T-helper 1 cell (primary cell): ENCODE data around the gene PCYT2.

ENCODE experiments used
- DNase-seq, 5 donors: peaks; one replicate each; pipeline ENCODE4 v3.0.0-alpha.2; 2012 to 2020

The PCYT2 gene

DNA sequence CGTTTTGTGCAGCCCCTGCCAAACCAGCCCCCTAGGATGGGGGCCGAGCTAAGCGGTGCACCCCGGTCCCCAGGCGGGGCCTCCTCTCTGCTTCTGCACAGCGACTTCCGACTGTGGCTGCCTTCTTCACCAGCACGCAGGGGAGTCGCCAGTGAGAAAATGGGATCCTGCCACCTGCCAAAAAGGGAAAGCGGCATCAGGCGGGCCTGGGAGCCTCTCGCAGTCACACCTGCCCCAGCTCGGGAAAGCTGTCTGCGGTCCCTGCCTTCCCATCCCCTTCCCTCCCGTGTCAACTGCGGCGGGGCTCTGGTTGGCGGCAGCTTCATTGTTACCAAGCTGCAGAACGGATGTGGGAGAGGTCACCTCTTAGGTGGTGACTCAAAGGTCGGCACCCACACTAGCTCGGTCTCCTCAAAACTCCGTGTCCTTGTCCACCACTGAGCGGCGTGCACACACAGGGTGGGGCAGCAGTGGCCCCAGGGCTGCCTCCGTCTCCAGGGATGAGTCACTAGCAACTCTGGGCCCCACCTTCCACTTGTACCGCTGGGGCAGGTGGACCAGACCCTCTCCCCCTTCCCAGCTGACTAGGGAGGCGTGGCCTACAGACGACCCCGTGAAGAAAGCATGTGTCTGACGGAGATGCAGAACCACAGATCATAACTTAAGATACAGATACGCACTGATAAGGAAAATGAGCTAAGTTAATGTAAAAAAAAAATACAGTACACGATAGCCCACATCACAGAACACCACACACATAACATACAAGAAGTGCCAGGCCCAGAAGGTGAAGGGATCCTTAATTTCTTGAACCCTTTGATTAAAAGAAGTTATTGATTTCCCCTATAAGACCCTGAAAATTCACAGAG, 1.5 kb upstream of the PCYT2 start:
- no peak for DNase-seq

DNA sequence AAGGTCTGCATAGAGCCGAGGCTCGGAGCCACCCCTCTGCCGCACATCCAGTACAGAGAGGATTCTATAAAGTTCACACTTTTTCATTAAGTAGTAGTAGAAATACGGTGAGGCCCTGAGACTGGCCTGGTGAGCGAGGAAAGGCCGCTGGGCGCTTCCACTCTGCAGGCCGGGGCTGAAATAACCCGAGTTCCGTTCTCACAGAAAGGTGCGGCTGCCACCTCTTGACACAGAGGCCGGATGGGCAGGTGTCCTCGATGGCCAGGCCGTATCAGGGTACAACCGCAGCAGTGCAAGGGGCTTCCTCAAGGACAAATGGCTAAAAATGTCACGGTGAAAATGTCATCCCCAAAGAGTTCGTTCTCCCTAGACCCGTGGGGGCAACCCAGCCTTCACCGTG, 770 bp upstream of the PCYT2 start:
- no peak for DNase-seq

DNA sequence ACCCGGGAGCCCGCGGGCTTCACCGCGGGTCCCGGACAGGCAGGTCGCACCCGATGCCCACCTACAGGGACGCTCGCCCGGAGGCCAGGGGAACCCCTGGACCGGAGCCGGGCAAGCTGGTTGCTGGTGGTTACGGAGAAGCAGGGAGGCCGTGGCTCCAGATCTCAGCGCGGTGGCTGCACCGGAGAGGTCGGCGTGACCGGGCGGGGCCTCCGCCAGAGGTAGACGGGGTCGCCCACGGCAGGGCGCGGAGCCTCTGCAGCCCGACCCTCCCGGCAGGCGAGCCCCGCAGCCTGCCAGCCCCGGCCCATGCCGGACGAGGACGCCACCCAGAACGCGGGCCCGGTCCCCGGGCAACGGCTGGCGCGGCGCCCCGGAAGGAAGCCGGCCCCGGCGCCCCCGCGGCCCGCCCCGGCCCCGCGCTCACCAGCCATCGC, 341 bp downstream of the PCYT2 start:
- DNase-seq: no peak

DNA sequence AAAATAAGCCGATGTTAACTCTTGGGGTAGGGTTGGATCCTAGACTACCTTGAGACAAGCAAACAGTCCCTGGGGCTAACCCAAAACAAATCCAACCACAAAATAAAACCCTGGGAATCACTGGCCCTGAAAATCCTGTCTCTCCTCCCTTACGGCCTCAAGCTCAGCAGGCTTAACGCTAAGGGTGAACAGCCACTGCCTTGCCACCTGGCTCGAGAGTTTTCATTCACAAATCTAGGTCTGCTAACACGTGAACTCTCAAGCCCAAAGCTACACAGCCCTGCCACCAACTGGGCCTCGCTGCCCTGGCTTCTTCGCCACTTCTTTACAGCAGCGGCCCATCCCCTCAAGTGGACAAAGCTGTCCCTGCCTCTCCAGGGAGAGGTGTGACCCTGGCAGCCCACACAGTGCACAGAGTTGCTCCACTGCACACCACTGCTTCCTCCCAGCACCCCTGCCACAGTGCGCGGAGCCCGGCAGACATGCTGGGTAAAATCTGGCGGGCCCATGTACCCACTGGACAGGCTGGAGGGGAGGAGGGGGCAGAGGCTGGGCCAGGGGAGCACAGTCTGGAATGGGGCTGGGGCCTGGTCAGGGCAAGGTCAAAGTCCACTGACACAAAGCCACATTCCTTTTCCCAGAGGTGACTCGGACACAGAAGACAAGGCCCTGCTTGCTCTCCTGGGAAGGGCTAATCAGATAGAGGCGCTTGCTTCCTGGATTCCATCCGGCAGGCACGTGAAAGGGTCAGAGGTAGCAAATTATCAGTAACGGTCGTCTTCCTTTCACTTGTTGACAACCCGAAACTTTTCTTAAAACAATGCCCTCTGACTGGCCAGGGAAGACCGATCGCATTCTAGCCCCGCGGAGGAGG, 996 bp downstream of the PCYT2 start:
- DNase-seq: no peak

DNA sequence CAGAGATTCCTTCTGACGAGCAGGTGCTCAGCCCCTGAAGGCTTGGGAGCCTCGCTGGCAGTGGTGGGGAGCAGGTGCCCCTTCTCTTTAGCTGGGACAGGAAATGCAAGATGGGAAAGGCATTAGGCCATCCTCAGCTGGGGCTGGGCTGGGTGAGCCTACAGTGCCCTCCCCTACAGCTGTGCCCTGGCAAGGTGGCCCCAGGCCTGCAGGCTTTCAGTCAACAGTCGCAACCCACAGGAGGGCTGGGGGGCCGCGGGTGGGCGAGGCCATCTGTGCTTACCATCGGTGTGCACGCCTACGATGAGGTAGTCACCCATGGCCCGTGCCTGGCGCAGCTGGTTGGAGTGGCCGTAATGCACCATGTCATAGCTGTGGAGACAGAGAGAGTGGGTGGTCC, 2.0 kb downstream of the PCYT2 start:
- DNase-seq: no peak

DNA sequence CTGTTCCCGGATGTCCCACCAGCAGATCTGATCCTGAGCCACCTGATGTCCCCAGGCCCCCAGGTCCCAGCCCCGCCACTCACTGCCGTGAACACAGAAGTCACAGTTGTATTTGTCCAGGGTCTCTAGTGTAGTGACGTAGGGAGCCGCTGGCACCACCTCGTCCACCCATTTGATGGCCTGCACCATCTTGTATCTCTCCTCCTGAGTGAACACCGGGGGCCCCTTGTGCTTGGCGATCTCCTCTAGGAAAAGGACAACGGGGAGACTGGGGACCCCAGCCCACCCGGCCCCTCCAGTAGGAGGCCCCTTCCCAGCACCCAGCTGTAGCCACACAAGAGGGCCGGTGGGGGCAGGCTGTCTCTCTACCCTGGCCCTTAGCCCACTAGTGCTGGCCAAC, 2.4 kb downstream of the PCYT2 start:
- no peak for DNase-seq

DNA sequence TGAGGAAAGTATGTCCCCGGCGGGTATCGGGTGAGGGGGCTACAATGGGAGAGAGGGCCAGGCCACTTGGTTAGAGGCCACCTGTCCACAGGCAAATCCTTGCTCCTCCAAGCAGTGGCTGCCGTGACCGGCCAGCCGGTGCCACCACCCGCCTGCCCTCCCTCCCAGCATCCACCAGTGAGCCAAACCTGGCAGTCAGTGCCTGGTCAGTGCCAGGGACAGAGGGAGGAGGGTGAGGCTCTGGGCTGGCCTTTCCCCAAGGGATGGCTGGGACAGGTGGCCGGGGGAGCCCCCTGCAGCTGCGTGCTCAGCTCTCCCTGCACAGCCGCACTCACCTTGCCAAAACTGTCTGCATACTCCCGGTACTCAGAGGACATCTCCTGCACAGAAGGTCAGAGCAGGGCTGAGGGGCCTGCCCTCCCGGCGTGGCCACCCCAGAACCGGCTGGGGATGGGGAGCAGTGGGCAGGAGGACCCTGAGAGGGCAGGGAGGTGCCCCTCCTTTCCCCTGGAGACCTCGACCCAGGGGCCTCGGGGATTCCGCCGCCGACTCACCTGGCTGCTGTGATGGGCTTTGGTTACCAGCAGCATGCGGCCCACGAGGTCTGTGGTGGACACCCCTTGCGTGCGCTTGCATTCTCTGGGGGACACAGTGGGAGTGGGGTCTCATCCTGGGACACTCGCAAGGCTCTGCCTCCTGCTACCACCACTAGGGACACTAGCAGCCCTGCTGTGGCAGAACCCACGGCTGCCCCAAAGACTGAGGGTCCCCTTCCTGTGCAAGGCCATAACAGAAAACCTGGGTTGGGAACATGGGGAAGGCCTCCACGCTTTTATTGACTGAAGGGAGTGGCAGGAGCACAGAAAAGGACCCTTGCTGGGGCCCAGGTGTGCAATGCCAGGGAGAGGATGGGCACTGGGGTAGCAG, 3.7 kb downstream of the PCYT2 start:
- peak in 1 of 5 donors; percentile 9 for DNase-seq

DNA sequence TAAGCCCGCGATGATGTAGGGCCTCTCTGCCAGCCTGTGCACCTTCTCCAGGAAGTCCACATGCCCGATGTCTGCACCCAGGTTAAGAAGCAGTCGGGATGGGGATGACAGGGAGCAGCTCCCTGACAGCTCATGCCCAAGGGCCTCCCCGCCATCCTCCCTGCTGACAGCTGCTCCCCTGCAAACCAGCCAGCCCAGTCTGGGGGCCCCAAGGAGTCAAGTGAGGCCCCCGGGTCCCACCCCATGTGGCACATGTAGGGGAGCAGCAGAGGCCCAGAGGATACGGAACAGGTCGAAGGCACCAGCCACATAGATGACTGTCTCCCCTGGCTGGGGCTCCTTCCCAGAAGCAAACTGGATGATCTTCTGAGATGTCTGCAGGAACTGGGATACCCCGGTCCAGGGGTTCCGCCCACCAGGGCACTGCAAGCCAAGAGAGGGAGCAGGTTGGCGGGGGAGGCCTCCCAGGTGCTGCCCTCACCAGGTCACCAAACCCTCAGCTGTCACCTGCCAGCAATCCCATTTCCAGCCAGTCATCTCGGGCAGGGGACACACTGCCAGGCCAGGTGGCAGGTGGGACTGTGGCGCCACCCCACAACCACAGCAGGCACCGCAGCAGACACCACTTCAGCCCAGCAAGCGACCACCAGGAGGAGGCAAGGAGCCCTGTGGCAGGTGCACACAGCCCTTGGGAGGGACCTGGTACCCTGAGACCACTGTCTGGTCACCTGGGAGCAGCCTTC, 4.6 kb downstream of the PCYT2 start:
- DNase-seq: peak in 1 of 5 donors; percentile 9

DNA sequence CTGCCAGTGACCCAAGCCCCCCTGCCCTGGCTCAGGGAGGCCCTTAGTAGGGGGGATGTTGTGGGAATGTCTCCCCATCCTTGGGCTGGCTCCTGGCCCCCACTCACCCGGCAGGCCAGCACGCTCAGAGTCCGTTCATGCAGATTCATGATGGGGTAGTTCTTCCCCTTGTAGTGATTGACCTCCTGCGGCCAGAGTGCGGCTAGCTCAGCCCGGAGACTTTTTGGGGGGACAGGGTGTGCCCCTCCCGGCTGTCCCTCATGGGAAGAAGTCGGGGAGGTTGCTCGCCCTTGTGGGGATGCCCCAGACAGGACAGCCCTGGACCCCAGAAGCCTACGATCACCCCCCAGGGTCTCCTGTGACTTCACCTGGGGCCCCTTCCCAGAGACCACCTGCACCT, 5.2 kb downstream of the PCYT2 start:
- no peak for DNase-seq

DNA sequence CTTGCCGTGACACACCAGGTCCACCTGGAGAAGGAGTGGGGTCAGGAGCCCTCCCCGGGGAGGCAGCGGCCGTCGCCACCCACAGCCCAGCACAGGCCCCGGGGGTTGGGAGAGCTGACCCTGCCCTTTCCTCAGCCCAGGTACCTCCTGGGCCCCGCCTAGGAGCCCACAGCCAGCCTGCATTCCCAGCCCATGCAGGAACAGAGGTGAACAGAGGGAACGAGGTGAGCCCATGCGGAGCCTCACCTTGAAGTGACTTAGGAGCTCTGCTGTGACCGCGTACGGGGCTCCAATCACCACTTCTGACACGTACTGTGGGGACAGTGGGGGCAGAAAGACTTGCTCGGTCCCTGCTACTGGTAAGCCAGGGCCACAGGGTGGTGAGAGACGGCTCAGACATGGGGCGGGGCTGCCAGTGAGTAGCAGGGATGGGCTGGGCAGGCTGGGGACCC, 5.7 kb downstream of the PCYT2 start:
- DNase-seq: no peak

DNA sequence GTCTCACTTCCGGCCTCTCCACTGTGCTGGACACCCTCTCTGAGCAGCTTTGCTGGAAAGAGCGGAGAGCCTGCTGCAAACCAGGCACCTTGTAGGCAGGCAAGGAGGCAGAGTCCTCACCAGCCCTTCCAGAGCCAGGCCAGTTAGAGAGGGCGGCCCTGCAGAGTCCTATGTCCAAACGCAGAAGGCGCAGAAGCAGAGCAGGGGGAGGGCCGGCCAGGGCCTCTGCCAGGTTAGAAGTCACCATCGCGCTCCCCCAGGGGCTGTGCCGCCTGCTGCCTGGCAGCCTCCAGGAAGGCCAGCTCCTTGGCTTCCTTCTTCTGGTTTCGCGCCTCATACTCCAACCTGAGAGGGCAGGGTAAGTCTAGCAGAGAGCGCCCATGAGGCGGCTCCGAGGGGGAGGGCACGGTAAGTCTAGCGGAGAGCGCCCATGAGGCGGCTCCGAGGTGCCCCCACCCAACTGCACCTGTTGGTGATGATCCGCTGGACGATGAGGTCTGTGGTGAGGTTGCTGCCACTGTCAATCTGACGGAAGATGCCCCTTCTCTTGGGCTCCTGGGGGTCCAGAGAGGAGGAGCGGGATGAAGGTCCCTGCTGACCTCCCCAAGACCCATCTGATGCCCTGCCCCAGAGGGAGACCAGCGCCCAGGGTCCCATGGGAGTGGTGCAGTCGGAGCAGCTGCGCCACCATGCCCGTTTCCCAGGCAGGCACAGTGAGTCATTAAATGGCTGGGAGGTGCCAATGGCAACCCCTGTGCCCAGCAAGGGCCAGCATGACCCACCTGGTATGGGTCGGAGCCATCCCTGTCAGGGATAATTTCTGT, 6.4 kb downstream of the PCYT2 start:
- peak in 1 of 5 donors; percentile 11 for DNase-seq

DNA sequence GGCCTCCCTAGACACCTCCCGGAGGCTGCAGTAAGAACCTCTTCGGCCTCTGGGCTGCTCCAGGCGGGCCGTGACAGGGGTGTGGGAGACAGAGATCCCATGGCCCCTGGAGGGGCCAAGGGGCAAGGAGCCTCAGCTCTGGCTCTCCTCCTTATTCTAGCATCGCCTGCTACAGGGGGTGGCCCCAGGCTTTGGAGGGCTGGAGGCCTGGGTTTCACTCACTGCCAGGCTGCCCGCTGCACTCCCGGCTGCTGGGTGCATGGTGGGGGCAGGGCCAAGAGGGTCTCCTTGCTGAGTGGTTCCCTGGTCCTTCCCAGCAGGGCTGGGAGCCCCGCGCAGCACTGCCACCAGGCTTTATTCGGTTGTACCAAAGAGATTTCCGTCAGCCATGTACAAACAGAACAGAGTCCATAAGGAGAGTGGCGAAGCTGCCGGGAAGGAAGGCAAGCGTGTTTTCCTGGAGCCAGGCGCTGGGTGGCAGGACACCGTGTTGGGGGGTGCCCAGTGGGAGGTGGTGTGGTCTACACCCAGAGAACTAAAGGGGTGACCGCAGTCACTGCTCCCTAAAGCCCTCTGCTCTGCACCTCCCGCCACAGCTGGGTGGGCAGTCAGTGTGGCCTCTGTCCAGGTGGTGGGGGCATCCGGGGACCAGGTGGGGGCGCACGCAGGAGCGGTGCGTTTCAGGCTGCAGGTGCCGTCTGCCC, 7.2 kb downstream of the PCYT2 start:
- DNase-seq: no peak

DNA sequence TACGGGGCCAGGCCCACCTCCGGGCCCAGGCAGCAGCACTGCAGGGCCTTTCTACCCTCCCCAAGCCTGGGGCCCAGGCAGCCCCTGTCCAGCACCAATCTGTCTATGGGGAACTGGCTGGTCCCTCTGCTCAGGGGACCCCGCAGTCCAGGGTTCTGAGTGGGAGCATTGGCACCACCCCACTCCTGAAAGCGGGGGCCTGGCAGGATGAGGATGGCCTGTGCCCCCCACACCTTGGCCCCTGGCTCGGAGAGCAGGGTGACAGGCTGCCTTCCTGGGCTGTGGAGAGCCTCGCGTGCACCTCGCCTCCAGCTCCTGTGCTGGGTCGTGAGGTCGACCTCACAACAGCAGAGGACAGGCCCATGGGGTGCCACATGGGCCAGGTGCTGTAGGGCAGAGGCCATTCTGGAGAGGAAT, 7.8 kb downstream of the PCYT2 start:
- peak in 1 of 5 donors; percentile 11 for DNase-seq

DNA sequence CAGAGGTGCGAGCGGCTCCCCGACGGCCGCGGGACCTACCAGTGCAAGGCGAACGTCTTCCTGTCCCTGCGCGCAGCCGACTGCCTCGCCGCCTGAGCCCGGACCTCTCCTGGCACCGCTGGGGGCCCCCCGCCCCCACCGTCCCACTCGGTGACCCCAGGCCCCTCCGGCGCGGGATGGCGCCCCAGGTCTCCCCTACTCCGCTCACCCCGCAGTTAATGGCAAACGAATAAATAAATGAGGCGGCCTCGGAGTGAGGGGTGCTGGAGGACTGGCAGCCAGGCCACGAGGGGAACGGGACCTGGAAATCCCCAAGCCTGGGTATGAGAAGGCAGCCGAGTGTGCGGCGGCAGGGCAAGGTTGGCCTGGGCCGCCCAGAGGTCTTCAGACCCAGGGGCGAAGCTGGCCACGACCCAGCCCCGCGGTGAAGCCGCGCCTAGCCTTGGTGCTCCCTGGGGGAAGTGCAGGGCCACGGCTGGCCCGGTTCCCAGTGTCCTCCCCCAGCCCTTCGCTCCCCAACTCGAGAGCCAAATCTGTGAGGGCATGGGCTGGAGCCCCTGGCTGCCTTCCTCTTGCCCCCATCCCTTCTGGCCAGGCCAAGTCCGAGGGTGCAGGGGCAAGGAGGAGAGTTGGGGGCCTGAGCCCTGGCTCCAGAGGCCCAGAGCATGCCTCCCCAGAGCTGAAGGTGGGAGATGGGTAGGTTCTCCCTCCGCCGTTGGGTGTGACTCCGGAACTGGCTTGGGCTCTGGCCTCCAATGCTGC, 8.4 kb downstream of the PCYT2 start:
- DNase-seq: no peak

DNA sequence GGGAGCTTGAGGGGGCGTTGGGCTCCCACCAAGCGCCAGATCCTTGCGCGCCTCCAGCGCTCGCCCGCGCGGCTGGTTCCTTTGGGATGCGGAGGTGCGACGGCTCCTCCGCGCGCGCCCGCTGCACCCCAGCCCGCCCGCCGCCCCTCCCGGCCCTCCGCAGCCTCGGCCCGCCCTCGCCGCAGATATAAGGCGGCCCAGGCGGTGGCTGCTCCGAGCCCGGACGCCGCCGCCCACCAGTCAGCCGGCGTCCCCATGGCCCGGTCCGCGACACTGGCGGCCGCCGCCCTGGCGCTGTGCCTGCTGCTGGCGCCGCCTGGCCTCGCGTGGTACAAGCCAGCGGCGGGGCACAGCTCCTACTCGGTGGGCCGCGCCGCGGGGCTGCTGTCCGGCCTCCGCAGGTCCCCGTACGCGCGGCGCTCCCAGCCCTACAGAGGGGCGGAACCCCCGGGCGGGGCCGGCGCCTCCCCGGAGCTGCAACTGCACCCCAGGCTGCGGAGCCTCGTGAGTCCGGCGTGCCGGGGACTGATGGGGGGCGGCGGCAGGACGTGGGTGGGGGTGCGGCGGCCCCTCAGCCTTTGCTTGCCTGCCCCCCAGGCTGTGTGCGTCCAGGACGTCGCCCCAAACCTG, 9.1 kb downstream of the PCYT2 start, which contains the start of gene NPB:
NPB (plus strand) TSS at position 216 of the 630 bp plus-strand sequence; CDS start at position 256, 40 bp downstream.
- DNase-seq: peak in 1 of 5 donors; percentile 17

DNA sequence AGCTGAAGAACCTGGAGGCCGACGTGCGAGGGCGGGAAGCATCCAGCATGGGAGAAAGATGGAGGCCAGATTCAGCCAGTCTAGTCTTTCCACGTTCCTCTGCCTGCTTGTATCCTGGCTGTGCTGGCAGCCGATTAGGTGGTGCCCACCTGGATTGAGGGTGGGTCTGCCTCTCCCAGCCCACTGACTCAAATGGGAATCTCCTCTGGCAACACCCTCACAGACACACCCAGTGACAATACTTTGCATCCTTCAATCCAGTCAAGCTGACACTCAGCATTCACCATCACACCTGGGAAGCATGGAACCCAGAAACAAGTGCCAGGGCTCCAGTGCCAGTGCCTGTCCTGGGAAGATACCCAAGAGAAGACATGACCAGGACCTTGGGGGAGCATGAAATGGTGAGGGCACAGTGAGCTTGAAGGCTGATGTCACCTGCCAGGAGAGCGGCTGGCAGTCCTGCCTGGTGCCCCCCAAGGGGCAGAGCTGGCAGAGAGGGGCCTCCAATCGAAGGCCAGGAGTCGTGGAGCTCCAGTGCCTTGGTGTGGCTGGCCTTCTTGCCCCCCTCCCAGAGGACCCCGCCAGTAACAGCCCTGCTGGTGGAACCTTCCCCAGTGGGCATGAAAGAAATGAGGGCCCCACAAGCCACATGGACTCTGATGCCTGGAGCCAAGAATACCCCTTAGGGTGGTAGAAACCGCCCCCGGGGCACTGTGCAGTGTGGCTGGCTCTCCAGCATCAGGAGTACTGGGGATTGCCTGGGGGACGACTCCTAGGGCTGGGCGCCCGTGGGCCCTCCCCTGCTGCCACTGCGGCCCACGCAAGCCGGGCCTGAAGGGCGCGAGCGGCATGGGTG, 9.8 kb downstream of the PCYT2 start:
- DNase-seq: peak in 1 of 5 donors; percentile 9

DNA sequence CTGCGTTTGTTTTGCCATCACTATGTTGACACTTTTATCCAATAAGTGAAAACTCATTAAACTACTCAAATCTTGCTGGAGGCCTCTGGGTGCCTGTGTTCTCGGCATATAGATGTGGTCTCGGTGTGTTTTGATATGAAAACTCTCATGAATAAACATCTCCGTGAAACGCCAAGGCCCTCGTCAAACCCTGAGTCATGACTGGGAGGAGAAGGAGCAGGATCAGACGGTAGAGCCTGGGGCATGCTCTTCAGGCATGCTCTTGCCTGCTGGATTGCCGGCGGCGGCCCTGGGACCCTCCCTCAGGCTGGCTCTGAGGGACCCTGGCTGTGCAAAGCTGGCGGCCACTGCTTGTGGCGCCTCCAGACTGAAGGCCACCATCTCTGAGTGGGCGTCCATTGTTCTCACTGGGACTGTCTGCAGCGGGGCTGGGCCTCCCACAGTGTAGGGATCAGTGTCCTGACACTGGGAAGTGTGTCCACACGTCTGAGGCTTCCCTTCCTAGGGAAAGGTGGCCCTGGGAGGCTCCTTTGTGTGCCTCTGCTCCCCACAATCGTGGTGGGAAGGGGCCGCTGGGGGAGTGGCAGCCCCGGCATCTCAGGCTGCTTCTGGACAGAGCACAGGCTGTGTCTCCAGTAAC, 10.9 kb downstream of the PCYT2 start:
- DNase-seq: no peak
